Endothelial cell of umbilical vein (primary cell): ENCODE measurements around the gene KY. TPM values are rescaled to one million over a fixed set of nuclear protein-coding genes. Genes with fewer than 3 reads are reported as not detected.

Source experiments
- BruUV-seq: library from RNA; stranded (reverse); fragments of 400-500 nt; replicated peaks from 2 replicates; lab custom pipeline; 2021; lab: Mats Ljungman, UMichigan
- CTCF ChIA-PET: fragments of 300-600, 350-600 bp; sonication (Branson Sonifier 250); formaldehyde crosslinking; loops from one replicate; lab custom pipeline; 2021; ENCODE audit warnings: antibody characterized with exemption, inconsistent platforms; lab: Charles Lee
- POLR2A ChIA-PET: fragments of 300-600, 350-600 bp; sonication (Branson Sonifier 250); formaldehyde crosslinking; loops from one replicate; lab custom pipeline; 2021; ENCODE audit warnings: antibody characterized with exemption, inconsistent platforms; lab: Charles Lee
- DNase-seq: peaks from one replicate; pipeline ENCODE4 v3.0.0-alpha.2; 2011; ENCODE audit warnings: low read depth, low spot score
- FAIRE-seq: peaks from 2 replicates; lab custom pipeline; 2011; peaks lifted over from hg19 to GRCh38; lab: Jason Lieb, UNC
- H2AFZ ChIP-seq: 2 replicates; pipeline ENCODE4 v1.6.0; 2012; ENCODE audit warnings: low read depth, low read length, control low read depth, inconsistent platforms
- H3K27ac ChIP-seq: 2 replicates; pipeline ENCODE4 v1.5.1; 2011; ENCODE audit warnings: low read depth, mild to moderate bottlenecking, control low read depth, low read length, moderate library complexity; ENCODE audit not compliant: insufficient read depth
- H3K27me3 ChIP-seq, 2 experiments: 2 replicates each; pipeline versions ENCODE4 v1.6.0 to v1.6.1; 2011; ENCODE audit warnings: low read length in 2 of 2, mixed read lengths in 1 of 2; ENCODE audit not compliant: control insufficient read depth in 2 of 2, insufficient read depth in 2 of 2
- H3K36me3 ChIP-seq, 2 experiments: 2 replicates in 1 of 2; 3 replicates in 1 of 2; pipeline ENCODE4 v1.5.1; 2011; ENCODE audit warnings: low read length in 2 of 2, mild to moderate bottlenecking in 1 of 2, moderate library complexity in 1 of 2; ENCODE audit not compliant: control insufficient read depth in 2 of 2, insufficient read depth in 2 of 2; ENCODE audit errors: extremely low read depth in 1 of 2
- H3K4me1 ChIP-seq: 3 replicates; pipeline ENCODE4 v1.5.1; 2011; ENCODE audit warnings: mild to moderate bottlenecking, low read length; ENCODE audit not compliant: control insufficient read depth, insufficient read depth; ENCODE audit errors: extremely low read depth
- H3K4me2 ChIP-seq: 2 replicates; pipeline ENCODE4 v1.6.1; 2011; ENCODE audit warnings: low read length, control low read depth, mixed read lengths; ENCODE audit not compliant: insufficient read depth
- H3K4me3 ChIP-seq, 3 experiments: fragments of 200-600 bp in 1 of 3; sonication (generic), shearing (Covaris generic) in 1 of 3; replicated peaks in 1 of 3; 2 replicates each; pipeline ENCODE4 v1.5.1; 2011 to 2016; ENCODE audit warnings: control low read depth in 3 of 3, low read length in 3 of 3, mild to moderate bottlenecking in 2 of 3, inconsistent platforms in 1 of 3, low read depth in 1 of 3, moderate library complexity in 1 of 3; ENCODE audit not compliant: insufficient read depth in 1 of 3
- H3K79me2 ChIP-seq: 2 replicates; pipeline ENCODE4 v1.6.0; 2012; ENCODE audit warnings: low read length, inconsistent platforms; ENCODE audit not compliant: control insufficient read depth, insufficient read depth
- H3K9ac ChIP-seq: replicated peaks from 2 replicates; pipeline ENCODE3; 2011; ENCODE audit warnings: low read length, control low read depth; ENCODE audit not compliant: insufficient read depth; ENCODE audit errors: extremely low read depth
- H3K9me1 ChIP-seq: replicated peaks from 3 replicates; pipeline ENCODE4 v1.6.0; 2011; ENCODE audit warnings: mild to moderate bottlenecking, low read length; ENCODE audit not compliant: control insufficient read depth, insufficient read depth; ENCODE audit errors: extremely low read depth
- H3K9me3 ChIP-seq: replicated peaks from 2 replicates; pipeline ENCODE4 v1.5.1; 2012; ENCODE audit warnings: low read length, inconsistent platforms; ENCODE audit not compliant: control insufficient read depth, insufficient read depth
- H4K20me1 ChIP-seq: replicated peaks from 2 replicates; pipeline ENCODE3; 2011; ENCODE audit warnings: mild to moderate bottlenecking, low read length; ENCODE audit not compliant: control insufficient read depth, insufficient read depth; ENCODE audit errors: extremely low read depth
- EZH2 ChIP-seq: IDR thresholded peaks from 2 replicates; pipeline ENCODE4 v1.6.1; 2012; ENCODE audit warnings: borderline replicate concordance, low read depth, mild to moderate bottlenecking, moderate library complexity, low read length, inconsistent platforms; ENCODE audit not compliant: severe bottlenecking
- FOS ChIP-seq: IDR thresholded peaks from 2 replicates; pipeline ENCODE4 v1.6.1; 2011; ENCODE audit warnings: mild to moderate bottlenecking, low read length, moderate library complexity, borderline replicate concordance; ENCODE audit not compliant: insufficient read depth
- GATA2 ChIP-seq: IDR thresholded peaks from 2 replicates; pipeline ENCODE4 v1.7.0; 2011; ENCODE audit warnings: low read depth, mild to moderate bottlenecking, moderate library complexity, mixed read lengths, low read length; ENCODE audit not compliant: insufficient read length, insufficient read depth
- JUN ChIP-seq: IDR thresholded peaks from 2 replicates; pipeline ENCODE4 v1.6.1; 2011; ENCODE audit warnings: borderline replicate concordance, low read depth; ENCODE audit not compliant: insufficient read length, insufficient read depth
- MYC ChIP-seq: IDR thresholded peaks from one replicate; pipeline ENCODE4 v1.6.1; 2011; ENCODE audit warnings: mild to moderate bottlenecking, low read depth, low read length
- POLR2A ChIP-seq: IDR thresholded peaks from 2 replicates; pipeline ENCODE4 v1.6.1; 2012; ENCODE audit warnings: low read depth, mild to moderate bottlenecking, control low read depth, low read length
- POLR2AphosphoS5 ChIP-seq: IDR thresholded peaks from 2 replicates; pipeline ENCODE4 v1.6.1; 2012; ENCODE audit warnings: low read depth, mild to moderate bottlenecking, control low read depth, low read length, moderate library complexity; ENCODE audit not compliant: insufficient read depth
- dilution Hi-C: fragments of 300-500 bp; cut with MboI; formaldehyde crosslinking; loops from one replicate; pipeline ENCODE4 v1.15.0; 2019; ENCODE audit warnings: low sequenced_read_pairs; ENCODE audit not compliant: extremely low pct_ligation_motif_present
- intact Hi-C: fragments of 100-400 bp; cut with micrococcal nuclease; formaldehyde crosslinking; loops from one replicate; pipeline ENCODE4 v1.10.0; 2022
- polyA plus RNA-seq, 4 experiments: library from polyadenylated mRNA; depleted of rRNA in 3 of 4; stranded (reverse) in 3 of 4; unstranded in 1 of 4; fragments of >200 nt; gene quantifications; 2 replicates each; pipeline versions ENCODE4 v1.2.1 to v1.2.3, GENCODE V29; 2011 to 2012; ENCODE audit warnings: missing spikeins in 1 of 4
- total RNA-seq: library from RNA; stranded (reverse); gene quantifications from 2 replicates; pipeline ENCODE4 v1.2.3, GENCODE V29; 2021
- TF ChIP-seq, protein P1 (sequence below): IDR thresholded peaks from 2 replicates; pipeline ENCODE4 v1.6.1; 2011; ENCODE audit not compliant: insufficient read depth, insufficient read length
- TF ChIP-seq, protein P2 (sequence below), 2 donors: IDR thresholded peaks; 1 replicate in 1 of 2; 2 replicates in 1 of 2; pipeline ENCODE4 v1.5.1; 2011; ENCODE audit warnings: low read length in 2 of 2, mild to moderate bottlenecking in 2 of 2, moderate library complexity in 2 of 2, control low read depth in 1 of 2, inconsistent platforms in 1 of 2, low read depth in 1 of 2; ENCODE audit not compliant: insufficient read depth in 1 of 2; ENCODE audit errors: extremely low read depth in 1 of 2

Gene KY
- total and polyA plus RNA-seq, 2 donors (not counting 3 experiments of a cell fraction or from before 2014, with no cell fraction given) = not detected

DNA sequence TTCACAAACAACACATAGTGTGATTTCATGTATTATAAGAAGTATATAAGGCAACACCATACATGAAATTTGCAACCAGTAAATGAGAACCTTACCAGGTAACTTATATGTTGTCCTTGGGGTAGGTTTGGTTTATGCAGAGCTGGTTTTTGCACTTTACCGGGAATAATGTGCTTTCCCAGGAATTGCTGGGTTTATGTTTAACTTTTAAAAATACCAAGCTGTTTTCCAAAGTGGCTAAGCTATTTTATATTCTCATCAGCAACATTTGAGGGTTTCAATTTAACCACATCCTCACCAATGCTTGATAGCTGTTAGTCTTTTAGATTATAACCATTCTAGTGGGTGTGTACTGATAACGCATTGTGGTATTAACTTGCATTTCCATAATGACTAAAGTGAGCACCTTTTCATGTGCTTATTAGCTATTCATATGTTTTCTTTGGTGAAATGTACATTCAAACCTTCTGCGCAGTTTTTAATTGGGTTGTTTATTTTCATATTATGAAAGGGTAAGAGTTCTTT is 71.6 kb downstream of the KY start:
- Histone ChIP-seq H3K27me3 (no peaks in the 10 kb centered on the region), H3K4me1 (no peaks in the 10 kb centered on the region), H3K9me1 (no peaks in the 10 kb centered on the region), H3K79me2 (no peaks in the 10 kb centered on the region), H3K4me2 (no peak overlapping the region), H3K36me3 (no peaks in the 10 kb centered on the region), H4K20me1 (no peaks in the 10 kb centered on the region), H2AFZ (no peak overlapping the region), H3K4me3 (no peak overlapping the region), H3K27ac (no peak overlapping the region), H3K9me3 (no peaks in the 10 kb centered on the region), H3K9ac (no peak overlapping the region)
- dilution Hi-C loops (no loop called here), intact Hi-C loops (no loop called here)
- ChIA-PET POLR2A (no interaction called here), CTCF (no interaction called here)
- TF ChIP-seq GATA2 = no peak
- TF ChIP-seq, protein P1, sequence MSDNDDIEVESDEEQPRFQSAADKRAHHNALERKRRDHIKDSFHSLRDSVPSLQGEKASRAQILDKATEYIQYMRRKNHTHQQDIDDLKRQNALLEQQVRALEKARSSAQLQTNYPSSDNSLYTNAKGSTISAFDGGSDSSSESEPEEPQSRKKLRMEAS = no peak
- TF ChIP-seq, protein P2, sequence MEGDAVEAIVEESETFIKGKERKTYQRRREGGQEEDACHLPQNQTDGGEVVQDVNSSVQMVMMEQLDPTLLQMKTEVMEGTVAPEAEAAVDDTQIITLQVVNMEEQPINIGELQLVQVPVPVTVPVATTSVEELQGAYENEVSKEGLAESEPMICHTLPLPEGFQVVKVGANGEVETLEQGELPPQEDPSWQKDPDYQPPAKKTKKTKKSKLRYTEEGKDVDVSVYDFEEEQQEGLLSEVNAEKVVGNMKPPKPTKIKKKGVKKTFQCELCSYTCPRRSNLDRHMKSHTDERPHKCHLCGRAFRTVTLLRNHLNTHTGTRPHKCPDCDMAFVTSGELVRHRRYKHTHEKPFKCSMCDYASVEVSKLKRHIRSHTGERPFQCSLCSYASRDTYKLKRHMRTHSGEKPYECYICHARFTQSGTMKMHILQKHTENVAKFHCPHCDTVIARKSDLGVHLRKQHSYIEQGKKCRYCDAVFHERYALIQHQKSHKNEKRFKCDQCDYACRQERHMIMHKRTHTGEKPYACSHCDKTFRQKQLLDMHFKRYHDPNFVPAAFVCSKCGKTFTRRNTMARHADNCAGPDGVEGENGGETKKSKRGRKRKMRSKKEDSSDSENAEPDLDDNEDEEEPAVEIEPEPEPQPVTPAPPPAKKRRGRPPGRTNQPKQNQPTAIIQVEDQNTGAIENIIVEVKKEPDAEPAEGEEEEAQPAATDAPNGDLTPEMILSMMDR (IDR thresholded peaks at IDR 0.05; ENCODE audit: extremely low read depth in 1 of 2, insufficient read depth in 1 of 2, low read depth in 1 of 2, low read length in 2 of 2) = no peak
- TF ChIP-seq JUN = no peak
- no peak for TF ChIP-seq EZH2
- TF ChIP-seq FOS = no peak
- no peak for TF ChIP-seq POLR2AphosphoS5
- TF ChIP-seq MYC = no peak
- TF ChIP-seq POLR2A = no peak
- FAIRE-seq (no peak), DNase-seq (no peak)
- BruUV-seq = no TSS peak
